Raji (cell line): ENCODE measurements around the gene PTPN1.

ENCODE experiments used
- POLR2A ChIP-seq: IDR thresholded peaks from 2 replicates; pipeline ENCODE4 v1.6.1; 2011; ENCODE audit warnings: low read depth, low read length, control low read depth; ENCODE audit not compliant: insufficient read depth

Gene PTPN1

DNA sequence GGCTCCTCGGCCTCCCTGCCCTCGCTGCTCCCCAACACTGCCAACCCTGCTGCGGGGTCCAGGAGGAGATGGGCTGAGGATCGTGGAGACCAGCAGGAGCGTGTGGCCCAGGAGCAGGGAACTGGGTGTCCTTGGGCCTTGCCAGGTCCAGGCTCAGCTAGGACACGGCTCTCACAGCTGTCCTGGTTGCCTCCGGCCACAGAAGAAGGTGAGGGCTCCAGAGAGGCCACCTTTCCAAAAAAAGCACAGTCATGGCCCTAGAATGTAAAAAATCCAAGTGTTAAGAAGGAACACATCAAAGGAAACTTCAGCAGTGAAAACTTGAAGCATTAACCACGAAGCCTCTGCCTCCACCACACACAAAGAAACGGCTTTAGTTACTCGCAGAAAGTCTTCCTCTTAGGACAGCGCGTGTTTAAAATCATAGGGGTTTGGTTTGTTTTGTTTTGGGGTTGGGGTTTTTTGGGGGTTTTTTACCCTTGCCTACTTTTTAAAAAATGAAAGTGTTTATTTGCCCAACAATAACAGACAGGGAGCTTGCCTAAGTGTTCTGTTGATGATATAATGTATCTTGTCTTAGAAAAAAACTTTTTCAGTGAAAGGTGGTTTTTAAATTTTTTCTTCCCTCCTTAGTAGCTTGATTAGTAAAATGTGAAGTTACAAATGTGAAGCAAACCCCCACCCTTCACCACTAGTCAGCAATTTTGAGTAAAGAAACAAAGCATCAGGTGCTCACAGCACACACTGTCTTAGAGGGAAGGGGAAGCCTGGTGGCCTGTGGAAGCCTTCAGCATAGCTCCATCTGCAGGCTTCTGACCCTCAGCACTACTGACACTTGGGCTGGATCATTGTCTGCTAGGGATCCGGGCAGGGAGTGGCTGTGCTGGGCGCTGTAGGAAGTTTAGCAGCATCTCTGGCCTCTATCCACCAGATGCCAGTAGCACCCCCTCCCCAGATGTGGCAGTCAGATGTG is 60.0 kb downstream of the PTPN1 start:
- TF ChIP-seq POLR2A = no peak

GRCh38 chr20:50571466-50571865 is 61.3 kb downstream of the PTPN1 start:
- no peak for TF ChIP-seq POLR2A

GRCh38 chr20:50572938-50573777 is 63.0 kb downstream of the PTPN1 start:
- TF ChIP-seq POLR2A = no peak

- TF ChIP-seq POLR2A = no peak
These were observed 63.9 kb downstream of the PTPN1 start for GRCh38 chr20:50574108-50574507.

GRCh38 chr20:50574586-50574985 is 64.4 kb downstream of the PTPN1 start:
- no peak for TF ChIP-seq POLR2A

DNA sequence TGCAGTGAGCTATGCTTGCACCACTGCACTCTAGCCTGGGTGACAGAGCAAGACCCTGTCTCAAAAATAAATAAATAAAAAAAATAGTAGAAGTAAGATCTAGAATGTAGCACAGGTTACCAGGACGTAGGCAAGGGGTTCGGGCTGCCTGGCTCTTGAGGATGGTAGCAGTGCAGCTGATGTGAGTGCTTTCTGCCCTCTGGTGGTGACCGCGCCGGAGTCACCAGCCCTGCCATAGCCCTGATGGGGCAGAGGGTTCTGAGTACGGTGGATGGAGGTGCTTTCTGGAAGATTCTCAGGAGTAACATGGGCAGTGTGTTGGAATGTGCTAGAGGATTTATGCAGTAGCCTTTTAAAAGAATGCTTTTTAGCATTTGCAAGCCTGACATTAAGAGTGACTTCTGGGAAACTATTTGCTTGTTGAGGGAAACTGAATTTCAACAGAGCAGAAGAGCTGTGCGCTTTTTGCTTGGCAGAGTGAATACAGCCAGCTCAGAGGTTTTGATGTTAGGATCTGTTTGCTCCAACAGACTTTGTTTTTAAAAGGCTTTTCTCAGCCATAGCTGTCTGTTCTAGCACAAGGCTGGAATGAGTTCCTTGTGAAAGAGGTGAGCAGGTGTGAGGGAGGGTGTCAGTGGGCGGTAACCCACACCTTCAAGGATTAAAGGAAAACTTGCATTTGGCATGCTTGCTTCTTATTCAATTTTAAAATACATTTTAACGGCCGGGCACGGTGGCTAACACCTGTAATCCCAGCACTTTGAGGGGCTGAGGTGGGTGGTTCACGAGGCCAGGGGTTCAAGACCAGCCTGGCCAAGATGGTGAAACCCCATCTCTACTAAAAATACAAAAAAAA is 65.9 kb downstream of the PTPN1 start:
- no peak for TF ChIP-seq POLR2A

DNA sequence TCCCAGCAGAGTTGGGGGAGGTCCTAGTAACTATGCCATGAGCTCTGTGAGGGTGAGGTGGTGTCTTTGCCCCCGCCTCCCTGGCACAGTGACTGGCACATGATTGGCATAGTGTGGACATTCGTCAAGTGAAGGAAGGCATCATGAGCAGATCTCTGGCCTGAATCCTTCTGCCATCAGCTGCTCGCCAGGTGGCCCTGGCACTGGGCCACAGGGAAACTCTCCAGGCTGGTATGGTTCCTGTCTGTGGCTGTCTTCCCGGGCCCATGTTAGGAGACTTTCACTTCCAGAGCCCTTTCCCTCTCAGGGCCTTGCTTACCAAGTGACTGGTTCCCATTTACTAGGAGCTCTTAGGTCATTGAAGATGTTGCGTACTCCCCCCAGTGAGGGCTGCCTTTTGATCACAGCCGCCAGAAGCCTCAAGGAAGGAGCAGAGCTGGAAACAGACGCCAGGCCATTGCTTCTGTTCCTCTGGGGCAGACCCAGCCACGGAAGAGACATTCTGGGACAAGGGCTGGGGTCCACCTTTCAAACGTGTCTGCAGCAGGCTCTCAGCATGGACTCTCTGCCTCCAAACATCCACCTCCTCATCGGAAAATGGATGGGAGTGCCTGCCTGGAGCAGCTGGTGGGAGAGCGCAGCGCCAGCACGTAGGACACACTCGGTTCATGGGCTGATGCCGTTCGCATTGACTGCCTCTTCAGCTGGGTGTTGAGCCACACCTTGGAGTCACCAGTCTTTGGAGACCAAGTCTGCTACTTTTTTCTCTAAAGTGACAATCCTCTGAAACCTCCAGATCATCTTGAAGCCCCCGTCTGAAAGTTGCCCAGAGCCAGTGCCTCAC is 67.2 kb downstream of the PTPN1 start:
- no peak for TF ChIP-seq POLR2A

DNA sequence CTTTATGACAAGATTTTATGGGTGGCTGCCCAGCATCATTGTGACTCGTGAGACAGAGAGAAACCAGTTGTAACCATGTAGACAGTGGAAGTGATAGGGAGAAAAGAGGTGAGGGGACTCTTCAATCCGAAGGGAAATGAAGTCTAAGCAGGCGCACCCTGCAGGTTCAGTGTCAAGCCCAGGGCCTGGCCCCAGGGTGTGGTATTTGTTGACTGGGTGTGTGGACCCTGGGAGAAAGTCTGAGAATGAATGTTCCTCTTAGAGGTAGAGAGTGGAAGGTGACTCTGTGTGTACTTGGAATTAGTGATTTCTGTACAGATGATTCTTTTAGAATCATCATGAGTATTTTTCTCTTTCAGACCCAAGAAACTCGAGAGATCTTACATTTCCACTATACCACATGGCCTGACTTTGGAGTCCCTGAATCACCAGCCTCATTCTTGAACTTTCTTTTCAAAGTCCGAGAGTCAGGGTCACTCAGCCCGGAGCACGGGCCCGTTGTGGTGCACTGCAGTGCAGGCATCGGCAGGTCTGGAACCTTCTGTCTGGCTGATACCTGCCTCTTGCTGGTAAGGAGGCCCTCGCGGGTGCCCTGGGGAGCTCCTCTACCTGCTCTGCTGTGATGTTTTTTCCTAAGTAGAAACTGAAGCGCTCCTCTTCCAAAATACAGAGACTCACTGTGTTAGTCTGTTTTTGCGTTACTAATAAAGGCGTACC is 68.0 kb downstream of the PTPN1 start:
- TF ChIP-seq POLR2A = no peak

DNA sequence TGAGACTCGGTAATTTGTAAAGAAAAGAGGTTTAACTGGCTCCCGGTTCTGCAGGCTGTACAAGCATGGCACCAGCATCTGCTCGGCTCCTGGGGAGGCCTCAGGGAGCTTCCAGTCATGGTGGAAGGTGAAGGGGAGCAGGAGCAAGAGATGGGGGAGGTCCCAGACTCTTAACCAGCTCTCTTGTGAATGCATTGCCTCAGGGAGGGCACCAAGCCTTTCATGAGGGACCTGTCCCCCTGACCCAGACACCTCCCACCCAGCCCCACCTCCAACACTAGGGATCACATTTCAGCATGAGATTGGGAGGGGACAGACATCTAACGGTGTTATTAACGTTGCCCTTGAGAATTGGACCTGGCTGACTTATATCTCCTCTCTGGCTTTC is 68.6 kb downstream of the PTPN1 start:
- no peak for TF ChIP-seq POLR2A

- TF ChIP-seq POLR2A = no peak
These were observed 69.3 kb downstream of the PTPN1 start for GRCh38 chr20:50579511-50579910.

GRCh38 chr20:50580016-50580747 is 70.0 kb downstream of the PTPN1 start:
- TF ChIP-seq POLR2A = no peak

DNA sequence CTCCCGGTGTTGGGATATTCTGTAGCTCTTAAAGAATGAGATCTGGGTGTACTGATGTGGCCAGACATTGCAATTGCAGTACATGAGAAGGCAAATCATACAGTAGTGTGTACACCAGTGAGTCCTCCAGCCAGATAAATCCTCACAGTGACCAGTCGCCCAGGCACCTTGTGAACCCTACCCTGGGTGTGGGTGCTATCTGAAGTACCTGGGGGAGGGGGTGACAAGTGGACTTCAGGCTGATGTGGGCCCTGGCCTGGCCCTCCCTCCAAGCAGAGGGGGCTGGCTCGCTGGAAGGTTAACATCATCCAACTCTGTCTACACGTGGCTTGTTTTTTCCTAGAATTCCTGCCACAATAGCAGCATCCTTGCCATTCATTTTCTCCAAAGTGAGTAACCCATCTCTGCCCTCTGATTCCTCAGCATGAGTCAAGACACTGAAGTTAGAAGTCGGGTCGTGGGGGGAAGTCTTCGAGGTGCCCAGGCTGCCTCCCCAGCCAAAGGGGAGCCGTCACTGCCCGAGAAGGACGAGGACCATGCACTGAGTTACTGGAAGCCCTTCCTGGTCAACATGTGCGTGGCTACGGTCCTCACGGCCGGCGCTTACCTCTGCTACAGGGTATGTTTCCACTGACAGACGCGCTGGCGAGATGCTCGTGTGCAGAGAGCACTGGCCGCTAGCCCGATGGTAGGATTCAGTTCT is 70.8 kb downstream of the PTPN1 start:
- no peak for TF ChIP-seq POLR2A

DNA sequence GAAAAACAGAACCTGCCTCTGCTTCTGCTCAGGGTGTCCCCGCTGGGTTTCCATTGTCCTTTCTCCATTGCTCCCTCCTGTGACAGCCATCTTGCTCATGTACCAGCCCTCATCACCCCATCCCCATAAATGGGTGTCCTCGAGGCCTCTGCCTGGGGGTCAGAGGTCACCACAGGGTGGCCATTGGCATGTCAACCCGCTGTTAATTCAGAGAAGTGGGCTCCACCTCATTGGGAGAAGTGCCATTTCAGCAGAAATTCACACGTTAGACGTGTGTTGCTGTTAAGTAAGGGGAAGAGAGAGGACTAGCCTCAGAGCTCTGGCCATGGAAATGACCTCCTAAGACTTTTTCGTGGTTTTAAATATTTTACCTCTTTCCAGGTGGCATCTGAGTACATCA is 71.9 kb downstream of the PTPN1 start:
- no peak for TF ChIP-seq POLR2A
